RWPE1 (cell line): Measurements from ENCODE around the gene METTL26.
A peak's percentile ranks its signal among the peaks of the same experiment; 100 is the strongest.

Source experiments
- CTCF ChIA-PET: fragments of 350-600 bp; sonication (Branson Sonifier 250); formaldehyde crosslinking; extraction: SDS; loops from one replicate; lab custom pipeline; 2021; lab: Yijun Ruan, JAX
- POLR2A ChIA-PET: fragments of 400-600 bp; formaldehyde crosslinking; extraction: SDS; loops from one replicate; lab custom pipeline; 2020; ENCODE audit warnings: antibody characterized with exemption; ENCODE audit not compliant: low non-redundant PET; lab: Yijun Ruan, JAX
- DNase-seq: peaks from one replicate; pipeline ENCODE4 v3.0.0; 2012; ENCODE audit warnings: low spot score
- H3K27ac ChIP-seq: fragments of 450-650 bp; 2 replicates; pipeline ENCODE4 v1.5.1; 2017
- CTCF ChIP-seq: fragments of 450-650 bp; conservative IDR thresholded peaks from 2 replicates; pipeline ENCODE4 v1.5.1; 2017; ENCODE audit warnings: low read depth, mild to moderate bottlenecking

METTL26 gene

GRCh38 chr16:591892-592517 lies 44.1 kb downstream of the METTL26 start:
- CTCF ChIA-PET = interaction anchor here (0.6 to 2.3 kb wide), 15 partner anchors 9 to 92 kb away, joined by 3 to 17 read pairs (median 5); partner anchors contain the start of genes JMJD8, METTL26 and WFIKKN1
- DNase-seq = no peak
- no peak for TF ChIP-seq CTCF
- POLR2A ChIA-PET = interaction anchor here (2.0 kb wide), 1 partner anchor 44 kb away, joined by 4 read pairs; the partner anchor contains the start of gene METTL26
- peak overlapping the region; percentile 95 for H3K27ac ChIP-seq

GRCh38 chr16:591231-591630 lies 44.9 kb downstream of the METTL26 start:
- peak overlapping the region; percentile 95 for H3K27ac ChIP-seq
- ChIA-PET POLR2A (no interaction called here), CTCF (no interaction called here)
- no peak for DNase-seq
- TF ChIP-seq CTCF = no peak

- CTCF ChIA-PET = interaction anchor here (0.7 kb wide), 1 partner anchor 31 kb away, joined by 3 read pairs; no protein-coding TSS in a partner anchor
- POLR2A ChIA-PET = no interaction called here
- DNase-seq = no peak
- H3K27ac ChIP-seq = peak overlapping the region; percentile 98
- no peak for TF ChIP-seq CTCF
Observed at GRCh38 chr16:590815-591200, 45.3 kb downstream of the METTL26 start.

- TF ChIP-seq CTCF = peak; percentile 25; the same call in 1 of the 2 replicates
- ChIA-PET CTCF (interaction anchor here (0.7 kb wide), 1 partner anchor 32 kb away, joined by 3 read pairs; no protein-coding TSS in a partner anchor), POLR2A (no interaction called here)
- peak overlapping the region; percentile 98 for H3K27ac ChIP-seq
- DNase-seq = no peak
Observed at GRCh38 chr16:590188-590814, 45.8 kb downstream of the METTL26 start.

- DNase-seq = peak; percentile 99
- POLR2A ChIA-PET = no interaction called here
- peak within 1 kb of the TSS; percentile 98 for H3K27ac ChIP-seq
- TF ChIP-seq CTCF = no peak
- CTCF ChIA-PET = no interaction called here
Observed at GRCh38 chr16:589658-590187, 46.4 kb downstream of the METTL26 start, which contains the start of gene RAB40C. Gene RAB40C, plus strand, starts transcription at chr16:590066. Its CDS starts 226 bp downstream, at chr16:590292.

GRCh38 chr16:588889-589657 lies 47.0 kb downstream of the METTL26 start:
- peak overlapping the region; percentile 98 for H3K27ac ChIP-seq
- DNase-seq = peak; percentile 92
- ChIA-PET CTCF (no interaction called here), POLR2A (no interaction called here)
- TF ChIP-seq CTCF = no peak
